Measurements from ENCODE around the gene PARD3. TPM values are rescaled to one million over a fixed set of nuclear protein-coding genes. Genes with fewer than 3 reads are reported as not detected.

Gene PARD3
- total RNA-seq, 2 donors from 2014 or later = 59.6 to 74.6 TPM

DNA sequence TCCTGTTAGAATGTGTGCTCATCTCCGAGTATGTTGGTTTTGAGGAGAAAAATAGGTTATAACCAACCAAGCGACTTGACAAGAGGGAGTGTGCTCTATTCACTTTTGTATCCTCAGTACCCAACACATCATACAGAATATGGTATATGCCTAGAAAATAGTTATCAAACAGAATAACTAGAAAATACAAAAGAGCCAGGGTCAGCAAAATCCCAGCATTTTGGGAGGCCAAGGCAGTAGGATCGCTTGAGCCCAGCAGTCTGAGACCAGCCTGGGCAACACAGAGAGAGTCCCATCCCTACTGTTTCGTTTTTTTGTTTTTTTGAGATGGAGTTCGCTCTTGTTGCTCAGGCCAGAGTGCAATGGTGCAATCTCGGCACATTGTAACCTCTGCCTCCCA is 257.9 kb downstream of the PARD3 start:
- peaks cover 9% of the 10 kb centered on the region for H3K36me3 Mint-ChIP-seq (ENCODE audit: low read depth)
- no peak overlapping the region for H3K4me3 Mint-ChIP-seq
- no peak overlapping the region for H3K27ac Mint-ChIP-seq
- Histone ChIP-seq H3K9me3 (ENCODE audit: control insufficient read depth, low read length) (no peaks in the 10 kb centered on the region), H3K4me1 (ENCODE audit: control insufficient read depth, insufficient read depth, low read length) (no peaks in the 10 kb centered on the region), H3K9ac (ENCODE audit: extremely low read depth, low read length, poor library complexity, severe bottlenecking) (no peak overlapping the region), H3K36me3 (ENCODE audit: control insufficient read depth, insufficient read depth, low read length) (no peaks in the 10 kb centered on the region), H3K27ac (ENCODE audit: low read depth, low read length) (no peak overlapping the region), H3K27me3 (ENCODE audit: control insufficient read depth, insufficient read depth, low read length, poor library complexity, severe bottlenecking) (no peaks in the 10 kb centered on the region), H3K4me3 (ENCODE audit: low read length) (no peak overlapping the region)
- TF ChIP-seq, protein P1, sequence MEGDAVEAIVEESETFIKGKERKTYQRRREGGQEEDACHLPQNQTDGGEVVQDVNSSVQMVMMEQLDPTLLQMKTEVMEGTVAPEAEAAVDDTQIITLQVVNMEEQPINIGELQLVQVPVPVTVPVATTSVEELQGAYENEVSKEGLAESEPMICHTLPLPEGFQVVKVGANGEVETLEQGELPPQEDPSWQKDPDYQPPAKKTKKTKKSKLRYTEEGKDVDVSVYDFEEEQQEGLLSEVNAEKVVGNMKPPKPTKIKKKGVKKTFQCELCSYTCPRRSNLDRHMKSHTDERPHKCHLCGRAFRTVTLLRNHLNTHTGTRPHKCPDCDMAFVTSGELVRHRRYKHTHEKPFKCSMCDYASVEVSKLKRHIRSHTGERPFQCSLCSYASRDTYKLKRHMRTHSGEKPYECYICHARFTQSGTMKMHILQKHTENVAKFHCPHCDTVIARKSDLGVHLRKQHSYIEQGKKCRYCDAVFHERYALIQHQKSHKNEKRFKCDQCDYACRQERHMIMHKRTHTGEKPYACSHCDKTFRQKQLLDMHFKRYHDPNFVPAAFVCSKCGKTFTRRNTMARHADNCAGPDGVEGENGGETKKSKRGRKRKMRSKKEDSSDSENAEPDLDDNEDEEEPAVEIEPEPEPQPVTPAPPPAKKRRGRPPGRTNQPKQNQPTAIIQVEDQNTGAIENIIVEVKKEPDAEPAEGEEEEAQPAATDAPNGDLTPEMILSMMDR (conservative IDR thresholded peaks at IDR 0.05) = no peak
- no peaks in the 10 kb centered on the region for H3K27me3 Mint-ChIP-seq (ENCODE audit: insufficient read depth)
- no peaks in the 10 kb centered on the region for H3K9me3 Mint-ChIP-seq
- H3K4me1 Mint-ChIP-seq = peaks cover 32% of the 10 kb centered on the region
- 89 to 98% methylated on average over 2 to 6 of the region's 6 CpGs for WGBS, 2 experiments (ENCODE audit: insufficient coverage in 1 of 2, insufficient read length in 1 of 2)
- DNase-seq = no peak

DNA sequence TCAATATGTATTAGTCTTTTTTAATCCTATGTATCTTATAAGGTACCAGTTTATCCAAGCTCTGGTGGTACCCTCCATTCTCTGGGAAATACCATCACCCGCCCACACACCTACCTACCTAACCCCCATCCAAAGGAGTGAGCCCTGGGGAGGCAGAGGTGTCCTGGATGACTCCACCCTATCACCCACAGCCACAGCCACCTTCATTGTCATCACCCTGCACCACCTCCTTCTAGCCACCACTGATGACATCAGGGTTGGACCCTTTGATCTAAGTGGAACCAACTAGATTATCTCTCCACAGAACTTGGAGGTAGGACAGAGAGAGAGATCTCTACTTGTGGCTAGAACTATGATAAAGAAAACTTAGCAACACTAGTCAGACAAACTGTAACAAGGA is 259.4 kb downstream of the PARD3 start:
- TF ChIP-seq, protein P1 (conservative IDR thresholded peaks at IDR 0.05) = no peak
- Mint-ChIP-seq H3K4me1 (peaks cover 34% of the 10 kb centered on the region), H3K36me3 (ENCODE audit: low read depth) (peaks cover 9% of the 10 kb centered on the region), H3K27me3 (ENCODE audit: insufficient read depth) (no peaks in the 10 kb centered on the region), H3K9me3 (no peaks in the 10 kb centered on the region), H3K27ac (peak overlapping the region; percentile 7), H3K4me3 (no peak overlapping the region)
- no peaks in the 10 kb centered on the region for H3K27me3 ChIP-seq (ENCODE audit: control insufficient read depth, insufficient read depth, low read length, poor library complexity, severe bottlenecking)
- DNase-seq = no peak
- no peak overlapping the region for H3K4me3 ChIP-seq (ENCODE audit: low read length)
- no peak overlapping the region for H3K27ac ChIP-seq (ENCODE audit: low read depth, low read length)
- 88% methylated on average over 1 of the region's 1 CpG; no CpG with 5 or more reads in 1 of the 2 experiments for WGBS, 2 experiments (ENCODE audit: insufficient coverage in 1 of 2, insufficient read length in 1 of 2)
- H3K9me3 ChIP-seq (ENCODE audit: control insufficient read depth, low read length) = no peaks in the 10 kb centered on the region
- no peaks in the 10 kb centered on the region for H3K4me1 ChIP-seq (ENCODE audit: control insufficient read depth, insufficient read depth, low read length)
- no peak overlapping the region for H3K9ac ChIP-seq (ENCODE audit: extremely low read depth, low read length, poor library complexity, severe bottlenecking)
- no peaks in the 10 kb centered on the region for H3K36me3 ChIP-seq (ENCODE audit: control insufficient read depth, insufficient read depth, low read length)

- Histone ChIP-seq H3K4me3 (ENCODE audit: low read length) (no peak overlapping the region), H3K27me3 (ENCODE audit: control insufficient read depth, insufficient read depth, low read length, poor library complexity, severe bottlenecking) (no peaks in the 10 kb centered on the region), H3K36me3 (ENCODE audit: control insufficient read depth, insufficient read depth, low read length) (no peaks in the 10 kb centered on the region), H3K27ac (ENCODE audit: low read depth, low read length) (no peak overlapping the region), H3K4me1 (ENCODE audit: control insufficient read depth, insufficient read depth, low read length) (no peaks in the 10 kb centered on the region), H3K9me3 (ENCODE audit: control insufficient read depth, low read length) (no peaks in the 10 kb centered on the region), H3K9ac (ENCODE audit: extremely low read depth, low read length, poor library complexity, severe bottlenecking) (no peak overlapping the region)
- no peak overlapping the region for H3K4me3 Mint-ChIP-seq
- no peaks in the 10 kb centered on the region for H3K27me3 Mint-ChIP-seq (ENCODE audit: insufficient read depth)
- no peak for DNase-seq
- H3K36me3 Mint-ChIP-seq (ENCODE audit: low read depth) = peaks cover 9% of the 10 kb centered on the region
- WGBS, 2 experiments (ENCODE audit: insufficient coverage in 1 of 2, insufficient read length in 1 of 2) = 91% methylated on average over 1 of the region's 1 CpG; no CpG with 5 or more reads in 1 of the 2 experiments
- TF ChIP-seq, protein P1 (conservative IDR thresholded peaks at IDR 0.05) = no peak
- peaks cover 31% of the 10 kb centered on the region for H3K4me1 Mint-ChIP-seq
- H3K27ac Mint-ChIP-seq = no peak overlapping the region
- H3K9me3 Mint-ChIP-seq = no peaks in the 10 kb centered on the region
These were observed 261.3 kb downstream of the PARD3 start for GRCh38 chr10:34553747-34554146.

Measured in endodermal cell (in vitro differentiated cells).